Mammary epithelial cell (primary cell): Measurements from ENCODE around the gene WDR62.

Experiments used
- CTCF ChIP-seq, 2 donors: IDR thresholded peaks in 1 of 2; conservative IDR thresholded peaks in 1 of 2; 2 replicates each; pipeline ENCODE4 v1.5.1; 2011 to 2012; ENCODE audit warnings: inconsistent platforms in 2 of 2, low read length in 2 of 2, mild to moderate bottlenecking in 2 of 2, control low read depth in 1 of 2, low read depth in 1 of 2; ENCODE audit not compliant: insufficient read depth in 1 of 2; ENCODE audit errors: extremely low read depth in 1 of 2
- EZH2 ChIP-seq: IDR thresholded peaks from 2 replicates; pipeline ENCODE4 v1.6.1; 2012; ENCODE audit warnings: low read length, inconsistent platforms, borderline replicate concordance

GRCh38 chr19:36101550-36102327 is 47.0 kb downstream of the WDR62 start:
- TF ChIP-seq CTCF (conservative IDR thresholded peaks at IDR 0.05 in 1 of 2, IDR thresholded peaks at IDR 0.05 in 1 of 2; ENCODE audit: extremely low read depth in 1 of 2, insufficient read depth in 1 of 2, low read depth in 1 of 2, low read length in 2 of 2) (no peak), EZH2 (no peak)
